Measurements from ENCODE around the gene ATF2. TPM values are rescaled to one million over a fixed set of nuclear protein-coding genes. Genes with fewer than 3 reads are reported as not detected.

Gene ATF2
- total and polyA plus RNA-seq, 2 of the 13 experiments (the other 11 are each of a cell fraction or from before 2014, with no cell fraction given): 91.6 to 95.1 TPM

GRCh38 chr2:175181104-175181876, 13.3 kb upstream of the ATF2 start, which contains the start of gene ATP5MC3 (continued):
- TF ChIP-seq CHD4 (IDR thresholded peaks at IDR 0.05; ENCODE audit: borderline replicate concordance, low read length): no peak
- peak; percentile 80 for TF ChIP-seq ZNF138 (CRISPR knock-in tag; IDR thresholded peaks at IDR 0.05; ENCODE audit: low read depth)
- no peak for TF ChIP-seq NFE2L2 (IDR thresholded peaks at IDR 0.05; ENCODE audit: low read length)
- peak; percentile 75 for TF ChIP-seq ZNF580 (CRISPR knock-in tag; IDR thresholded peaks at IDR 0.05; ENCODE audit: borderline replicate concordance, low read depth)
- TF ChIP-seq EHMT2 (IDR thresholded peaks at IDR 0.05; ENCODE audit: borderline replicate concordance, low read depth, low read length): peak; percentile 92; the same call in 1 of the 2 replicates
- TF ChIP-seq ZNF574 (CRISPR knock-in tag; IDR thresholded peaks at IDR 0.05): peak; percentile 68
- TF ChIP-seq MED13 (CRISPR knock-in tag; IDR thresholded peaks at IDR 0.05): peak; percentile 76; the same call in 1 of the 2 replicates
- TF ChIP-seq ZNF263 (CRISPR knock-in tag; IDR thresholded peaks at IDR 0.05): peak; percentile 52; the same call in 1 of the 2 replicates
- TF ChIP-seq JDP2 (CRISPR knock-in tag; IDR thresholded peaks at IDR 0.05; ENCODE audit: borderline replicate concordance): no peak
- peak; percentile 57; the same call in 1 of the 2 replicates for TF ChIP-seq PHF21A (CRISPR knock-in tag; IDR thresholded peaks at IDR 0.05)
- TF ChIP-seq SMC3 (IDR thresholded peaks at IDR 0.05; ENCODE audit: low read length): no peak
- TF ChIP-seq ZFP41 (CRISPR knock-in tag; IDR thresholded peaks at IDR 0.05; ENCODE audit: borderline replicate concordance): 0 out of 2 replicates have a peak, but pooled peaks have one; percentile 85
- no peak for TF ChIP-seq ZHX1 (CRISPR knock-in tag; IDR thresholded peaks at IDR 0.05; ENCODE audit: low read depth)
- TF ChIP-seq NPAS2 (CRISPR knock-in tag; IDR thresholded peaks at IDR 0.05; ENCODE audit: borderline replicate concordance): no peak

Measured in HepG2 (cell line).